Kidney (tissue), 14 donors: ENCODE data around the gene PPM1E. TPM values are rescaled to one million over a fixed set of nuclear protein-coding genes. Genes with fewer than 3 reads are reported as not detected.

Experiments used
- DNase-seq, 5 donors: peaks; one replicate each; pipeline ENCODE4 v3.0.0-alpha.2; 2013 to 2020
- FAIRE-seq: peaks from 2 replicates; lab custom pipeline; 2012; peaks lifted over from hg19 to GRCh38; lab: Jason Lieb, UNC
- H3K27ac ChIP-seq, 2 donors: one replicate each; pipeline ENCODE4 v1.7.0; 2013; ENCODE audit warnings: low read depth in 2 of 2, low read length in 2 of 2, inconsistent platforms in 1 of 2
- H3K27me3 ChIP-seq: one replicate; pipeline ENCODE4 v1.7.1; 2013; ENCODE audit warnings: low read length, inconsistent platforms; ENCODE audit not compliant: control insufficient read depth, insufficient read depth
- H3K36me3 ChIP-seq, 3 donors: one replicate each; pipeline versions ENCODE4 v1.7.0 to v1.7.1; 2013; ENCODE audit warnings: low read length in 3 of 3, control low read depth in 1 of 3, inconsistent platforms in 1 of 3; ENCODE audit not compliant: insufficient read depth in 3 of 3, control insufficient read depth in 2 of 3
- H3K4me1 ChIP-seq, 3 donors: one replicate each; pipeline versions ENCODE4 v1.7.0 to v1.7.1; 2013; ENCODE audit warnings: low read length in 3 of 3, inconsistent platforms in 1 of 3, low read depth in 1 of 3; ENCODE audit not compliant: control insufficient read depth in 2 of 3, insufficient read depth in 2 of 3
- H3K4me3 ChIP-seq, 3 donors: one replicate each; pipeline versions ENCODE4 v1.7.0 to v1.8.1; 2013; ENCODE audit warnings: low read length in 3 of 3, control low read depth in 1 of 3, inconsistent platforms in 1 of 3
- H3K9ac ChIP-seq, 3 donors: one replicate each; pipeline versions ENCODE4 v1.7.0 to v1.7.1; 2013; ENCODE audit warnings: low read length in 3 of 3, control low read depth in 1 of 3, inconsistent platforms in 1 of 3
- H3K9me3 ChIP-seq, 3 donors: one replicate each; pipeline versions ENCODE4 v1.7.0 to v1.7.1; 2013; ENCODE audit warnings: low read length in 3 of 3, control low read depth in 1 of 3, inconsistent platforms in 1 of 3; ENCODE audit not compliant: control insufficient read depth in 2 of 3, insufficient read depth in 1 of 3
- CTCF ChIP-seq: IDR thresholded peaks from 3 replicates; pipeline ENCODE4 v1.5.1; 2012; ENCODE audit warnings: mild to moderate bottlenecking, moderate library complexity, borderline replicate concordance; ENCODE audit not compliant: insufficient read depth; ENCODE audit errors: extremely low read depth
- intact Hi-C: fragments of 100-400 bp; cut with DNase I; formaldehyde crosslinking; loops from one replicate; pipeline ENCODE4 v1.11.1; 2022
- polyA plus RNA-seq: library from polyadenylated mRNA; stranded (reverse); fragments of 350-450 nt; fragmentation: Illumina TruSeq; extraction: RNeasy Lipid Tissue Mini Kit (QIAGEN cat#74804); gene quantifications from one replicate; pipeline ENCODE4 v1.2.3, GENCODE V29; 2014; ENCODE audit warnings: low read depth, low replicate concordance; ENCODE audit not compliant: insufficient read depth
- total RNA-seq: library from RNA; stranded (reverse); fragmentation: NEBNext Ultra II Directional; extraction: Animal tissue kit (Norgen Biotek cat#: 25700); gene quantifications from one replicate; pipeline ENCODE4 v1.2.1, GENCODE V29; 2021
- donor health status: control.
- donor health status: control.
- donor health status: control.
- donor health status: control.
- donor health status: control.
- donor health status: DM: yes; HTN: yes; CAD: no.
- donor health status: Normal renal cell carcinoma (clear cell type).

The PPM1E gene
- total and polyA plus RNA-seq, 2 donors from 2014 or later = 0.47 to 0.82 TPM

- no peaks in the 10 kb centered on the region for H3K36me3 ChIP-seq
- H3K27ac ChIP-seq = no peak overlapping the region
- no peaks in the 10 kb centered on the region for H3K9me3 ChIP-seq
- FAIRE-seq (no peak), DNase-seq (no peak)
- H3K4me1 ChIP-seq = no peaks in the 10 kb centered on the region
- no peak overlapping the region for H3K4me3 ChIP-seq
- intact Hi-C loops = no loop called here
- no peaks in the 10 kb centered on the region for H3K27me3 ChIP-seq
- H3K9ac ChIP-seq = no peak overlapping the region
- no peak for TF ChIP-seq CTCF
Measured at GRCh38 chr17:58722274-58722673, 33.4 kb upstream of the PPM1E start.

- Histone ChIP-seq H3K27ac (no peak overlapping the region), H3K9ac (no peak overlapping the region), H3K36me3 (no peaks in the 10 kb centered on the region), H3K4me1 (no peaks in the 10 kb centered on the region), H3K4me3 (no peak overlapping the region), H3K9me3 (no peaks in the 10 kb centered on the region), H3K27me3 (no peaks in the 10 kb centered on the region)
- TF ChIP-seq CTCF = no peak
- FAIRE-seq = no peak
- DNase-seq = no peak
- intact Hi-C loops = no loop called here
Measured at GRCh38 chr17:58722696-58723095, 33.0 kb upstream of the PPM1E start.

DNA sequence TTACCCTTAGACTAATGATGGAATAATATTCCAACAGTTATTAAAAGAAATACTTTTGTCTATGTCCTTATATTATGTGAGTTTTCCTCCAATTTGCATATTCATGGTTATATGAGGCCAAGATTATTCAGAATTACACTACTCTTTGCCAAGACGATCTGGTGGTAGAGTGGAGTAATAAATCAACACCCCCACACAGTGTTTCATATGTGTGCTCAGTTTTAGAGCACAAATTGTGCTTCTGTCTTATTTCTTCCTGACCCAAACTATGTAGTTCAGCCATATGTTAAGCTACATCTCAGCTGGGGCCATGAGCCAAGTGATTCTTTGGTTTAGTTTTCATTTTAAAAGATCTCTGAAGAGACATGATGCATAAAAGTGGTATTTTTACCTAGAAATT lies 26.9 kb upstream of the PPM1E start:
- DNase-seq (peak in 1 of 5 donors; percentile 1), FAIRE-seq (no peak)
- Histone ChIP-seq H3K4me1 (no peaks in the 10 kb centered on the region), H3K9ac (no peak overlapping the region), H3K4me3 (no peak overlapping the region), H3K27me3 (no peaks in the 10 kb centered on the region), H3K36me3 (no peaks in the 10 kb centered on the region), H3K27ac (no peak overlapping the region), H3K9me3 (no peaks in the 10 kb centered on the region)
- TF ChIP-seq CTCF = no peak
- intact Hi-C loops = no loop called here

GRCh38 chr17:58730937-58731336 lies 24.7 kb upstream of the PPM1E start:
- DNase-seq = no peak
- Histone ChIP-seq H3K4me1 (no peaks in the 10 kb centered on the region), H3K27me3 (no peaks in the 10 kb centered on the region), H3K36me3 (no peaks in the 10 kb centered on the region), H3K27ac (no peak overlapping the region), H3K9me3 (no peaks in the 10 kb centered on the region), H3K9ac (no peak overlapping the region), H3K4me3 (no peak overlapping the region)
- FAIRE-seq = no peak
- no peak for TF ChIP-seq CTCF
- intact Hi-C loops = no loop called here
